ENCODE data around the gene SETBP1. TPM values are rescaled to one million over a fixed set of nuclear protein-coding genes. Genes with fewer than 3 reads are reported as not detected.

SETBP1 gene
- total and polyA plus RNA-seq, 2 of the 8 experiments (the other 6 are each of a cell fraction or from before 2014, with no cell fraction given): 2.0 to 6.5 TPM

GRCh38 chr18:44678725-44679055 is 2.0 kb upstream of the SETBP1 start (continued):
- TF ChIP-seq CHD7 (IDR thresholded peaks at IDR 0.05; ENCODE audit: insufficient replicate concordance, low read length): no peak
- no peak for TF ChIP-seq YY1 (IDR thresholded peaks at IDR 0.05; ENCODE audit: low read depth, low read length)
- TF ChIP-seq POLR2A (IDR thresholded peaks at IDR 0.05; ENCODE audit: control extremely low read depth in 1 of 2, low read depth in 2 of 2, low read length in 2 of 2): no peak
- no peak for TF ChIP-seq HDAC6 (IDR thresholded peaks at IDR 0.05; ENCODE audit: low read depth, low read length)
- TF ChIP-seq RFX5 (IDR thresholded peaks at IDR 0.05; ENCODE audit: borderline replicate concordance, low read depth, low read length): no peak
- TF ChIP-seq EZH2 (IDR thresholded peaks at IDR 0.05; ENCODE audit: low read depth, low read length, severe bottlenecking): no peak

Measured in H1 (cell line).